Panc1 (cell line): ENCODE data around the gene SNORC.

ENCODE experiments used
- POLR2AphosphoS5 ChIP-seq: IDR thresholded peaks from 2 replicates; pipeline ENCODE4 v1.6.1; 2012; ENCODE audit warnings: mild to moderate bottlenecking, low read depth, low read length, moderate library complexity
- SIN3A ChIP-seq: IDR thresholded peaks from 2 replicates; pipeline ENCODE4 v1.6.1; 2012; ENCODE audit warnings: low read depth, mild to moderate bottlenecking, low read length, moderate library complexity, borderline replicate concordance; ENCODE audit not compliant: insufficient read depth
- TF ChIP-seq, protein P1 (sequence below): fragments of 450-650 bp; IDR thresholded peaks from 2 replicates; pipeline ENCODE4 v1.5.1; 2017; ENCODE audit warnings: mild to moderate bottlenecking
- TF ChIP-seq, protein P2 (sequence below), 2 experiments: IDR thresholded peaks; 2 replicates each; pipeline ENCODE4 v1.6.1; 2011 to 2012; ENCODE audit warnings: low read depth in 2 of 2, control low read depth in 1 of 2, low read length in 1 of 2, mild to moderate bottlenecking in 1 of 2, moderate library complexity in 1 of 2; ENCODE audit not compliant: insufficient read depth in 1 of 2

DNA sequence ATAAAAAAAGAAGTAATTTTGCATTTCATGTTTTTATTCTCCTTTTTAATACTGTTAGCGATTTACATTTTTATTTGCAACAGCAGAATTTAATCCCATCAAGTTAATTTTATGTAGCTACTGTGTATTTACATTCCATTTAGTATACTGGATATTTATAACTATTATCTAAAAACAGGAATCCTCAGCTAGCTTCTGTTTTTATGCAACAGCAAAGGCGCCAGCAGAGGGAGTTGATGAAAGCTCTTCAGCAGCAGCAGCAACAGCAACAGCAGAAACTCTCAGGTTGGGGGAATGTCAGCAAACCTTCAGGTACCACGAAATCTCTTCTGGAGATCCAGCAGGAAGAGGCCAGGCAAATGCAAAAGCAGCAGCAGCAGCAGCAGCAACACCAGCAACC lies 26.2 kb upstream of the SNORC start:
- TF ChIP-seq, protein P1, sequence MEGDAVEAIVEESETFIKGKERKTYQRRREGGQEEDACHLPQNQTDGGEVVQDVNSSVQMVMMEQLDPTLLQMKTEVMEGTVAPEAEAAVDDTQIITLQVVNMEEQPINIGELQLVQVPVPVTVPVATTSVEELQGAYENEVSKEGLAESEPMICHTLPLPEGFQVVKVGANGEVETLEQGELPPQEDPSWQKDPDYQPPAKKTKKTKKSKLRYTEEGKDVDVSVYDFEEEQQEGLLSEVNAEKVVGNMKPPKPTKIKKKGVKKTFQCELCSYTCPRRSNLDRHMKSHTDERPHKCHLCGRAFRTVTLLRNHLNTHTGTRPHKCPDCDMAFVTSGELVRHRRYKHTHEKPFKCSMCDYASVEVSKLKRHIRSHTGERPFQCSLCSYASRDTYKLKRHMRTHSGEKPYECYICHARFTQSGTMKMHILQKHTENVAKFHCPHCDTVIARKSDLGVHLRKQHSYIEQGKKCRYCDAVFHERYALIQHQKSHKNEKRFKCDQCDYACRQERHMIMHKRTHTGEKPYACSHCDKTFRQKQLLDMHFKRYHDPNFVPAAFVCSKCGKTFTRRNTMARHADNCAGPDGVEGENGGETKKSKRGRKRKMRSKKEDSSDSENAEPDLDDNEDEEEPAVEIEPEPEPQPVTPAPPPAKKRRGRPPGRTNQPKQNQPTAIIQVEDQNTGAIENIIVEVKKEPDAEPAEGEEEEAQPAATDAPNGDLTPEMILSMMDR: peak; percentile 30; the same call in 1 of the 2 replicates
- TF ChIP-seq POLR2AphosphoS5 (no peak), SIN3A (no peak)
- TF ChIP-seq, protein P2, sequence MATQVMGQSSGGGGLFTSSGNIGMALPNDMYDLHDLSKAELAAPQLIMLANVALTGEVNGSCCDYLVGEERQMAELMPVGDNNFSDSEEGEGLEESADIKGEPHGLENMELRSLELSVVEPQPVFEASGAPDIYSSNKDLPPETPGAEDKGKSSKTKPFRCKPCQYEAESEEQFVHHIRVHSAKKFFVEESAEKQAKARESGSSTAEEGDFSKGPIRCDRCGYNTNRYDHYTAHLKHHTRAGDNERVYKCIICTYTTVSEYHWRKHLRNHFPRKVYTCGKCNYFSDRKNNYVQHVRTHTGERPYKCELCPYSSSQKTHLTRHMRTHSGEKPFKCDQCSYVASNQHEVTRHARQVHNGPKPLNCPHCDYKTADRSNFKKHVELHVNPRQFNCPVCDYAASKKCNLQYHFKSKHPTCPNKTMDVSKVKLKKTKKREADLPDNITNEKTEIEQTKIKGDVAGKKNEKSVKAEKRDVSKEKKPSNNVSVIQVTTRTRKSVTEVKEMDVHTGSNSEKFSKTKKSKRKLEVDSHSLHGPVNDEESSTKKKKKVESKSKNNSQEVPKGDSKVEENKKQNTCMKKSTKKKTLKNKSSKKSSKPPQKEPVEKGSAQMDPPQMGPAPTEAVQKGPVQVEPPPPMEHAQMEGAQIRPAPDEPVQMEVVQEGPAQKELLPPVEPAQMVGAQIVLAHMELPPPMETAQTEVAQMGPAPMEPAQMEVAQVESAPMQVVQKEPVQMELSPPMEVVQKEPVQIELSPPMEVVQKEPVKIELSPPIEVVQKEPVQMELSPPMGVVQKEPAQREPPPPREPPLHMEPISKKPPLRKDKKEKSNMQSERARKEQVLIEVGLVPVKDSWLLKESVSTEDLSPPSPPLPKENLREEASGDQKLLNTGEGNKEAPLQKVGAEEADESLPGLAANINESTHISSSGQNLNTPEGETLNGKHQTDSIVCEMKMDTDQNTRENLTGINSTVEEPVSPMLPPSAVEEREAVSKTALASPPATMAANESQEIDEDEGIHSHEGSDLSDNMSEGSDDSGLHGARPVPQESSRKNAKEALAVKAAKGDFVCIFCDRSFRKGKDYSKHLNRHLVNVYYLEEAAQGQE (IDR thresholded peaks at IDR 0.05; ENCODE audit: insufficient read depth in 1 of 2, low read depth in 2 of 2, low read length in 1 of 2): no peak
